Measurements from ENCODE around the gene CCDC170.

Gene CCDC170

DNA sequence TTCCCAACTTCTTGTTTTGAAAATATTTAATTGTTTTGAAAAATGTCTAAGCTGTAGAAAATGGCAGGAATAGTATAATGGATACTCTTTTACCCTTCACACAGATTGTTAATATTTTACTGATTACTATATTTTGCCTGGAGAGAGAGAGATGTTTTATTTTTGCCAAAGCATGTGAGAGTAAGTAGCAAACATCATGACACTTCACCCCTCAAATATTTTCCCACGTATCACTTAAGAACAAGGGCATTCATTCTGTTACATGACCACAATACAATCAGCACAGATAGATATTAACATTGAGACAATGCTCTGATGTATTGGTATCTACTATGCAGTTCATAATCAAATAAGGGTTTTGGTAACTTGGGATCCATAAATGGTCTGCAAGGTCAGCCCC is 116.5 kb downstream of the CCDC170 start:
- TF ChIP-seq, protein P1, sequence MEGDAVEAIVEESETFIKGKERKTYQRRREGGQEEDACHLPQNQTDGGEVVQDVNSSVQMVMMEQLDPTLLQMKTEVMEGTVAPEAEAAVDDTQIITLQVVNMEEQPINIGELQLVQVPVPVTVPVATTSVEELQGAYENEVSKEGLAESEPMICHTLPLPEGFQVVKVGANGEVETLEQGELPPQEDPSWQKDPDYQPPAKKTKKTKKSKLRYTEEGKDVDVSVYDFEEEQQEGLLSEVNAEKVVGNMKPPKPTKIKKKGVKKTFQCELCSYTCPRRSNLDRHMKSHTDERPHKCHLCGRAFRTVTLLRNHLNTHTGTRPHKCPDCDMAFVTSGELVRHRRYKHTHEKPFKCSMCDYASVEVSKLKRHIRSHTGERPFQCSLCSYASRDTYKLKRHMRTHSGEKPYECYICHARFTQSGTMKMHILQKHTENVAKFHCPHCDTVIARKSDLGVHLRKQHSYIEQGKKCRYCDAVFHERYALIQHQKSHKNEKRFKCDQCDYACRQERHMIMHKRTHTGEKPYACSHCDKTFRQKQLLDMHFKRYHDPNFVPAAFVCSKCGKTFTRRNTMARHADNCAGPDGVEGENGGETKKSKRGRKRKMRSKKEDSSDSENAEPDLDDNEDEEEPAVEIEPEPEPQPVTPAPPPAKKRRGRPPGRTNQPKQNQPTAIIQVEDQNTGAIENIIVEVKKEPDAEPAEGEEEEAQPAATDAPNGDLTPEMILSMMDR (conservative IDR thresholded peaks at IDR 0.05; ENCODE audit: low read depth, low read length): no peak
- no peak overlapping the region for H3K4me3 ChIP-seq (ENCODE audit: low read depth, low read length)
- no peak for DNase-seq (ENCODE audit: low read depth)

DNA sequence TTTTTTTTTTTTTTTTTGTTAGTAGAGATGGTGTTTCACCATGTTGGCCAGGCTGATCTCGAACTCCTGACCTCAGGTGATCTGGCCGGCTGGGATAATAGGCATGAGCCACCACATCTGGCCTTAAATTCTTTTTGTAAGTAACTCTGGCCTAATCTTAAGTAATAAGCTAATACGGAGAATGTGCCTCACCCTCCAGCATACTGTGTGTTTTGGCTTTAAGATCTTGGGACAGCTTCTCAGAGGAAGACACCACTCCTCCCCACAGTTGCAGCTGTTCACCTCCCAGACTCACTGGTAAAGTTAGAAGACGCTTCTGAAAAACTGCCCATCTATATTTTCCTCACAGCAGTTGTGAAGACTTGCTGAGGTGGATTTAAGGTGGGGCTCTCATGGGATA is 120.8 kb downstream of the CCDC170 start:
- no peak for DNase-seq (ENCODE audit: low read depth)
- TF ChIP-seq, protein P1 (conservative IDR thresholded peaks at IDR 0.05; ENCODE audit: low read depth, low read length): no peak
- H3K4me3 ChIP-seq (ENCODE audit: low read depth, low read length): no peak overlapping the region

DNA sequence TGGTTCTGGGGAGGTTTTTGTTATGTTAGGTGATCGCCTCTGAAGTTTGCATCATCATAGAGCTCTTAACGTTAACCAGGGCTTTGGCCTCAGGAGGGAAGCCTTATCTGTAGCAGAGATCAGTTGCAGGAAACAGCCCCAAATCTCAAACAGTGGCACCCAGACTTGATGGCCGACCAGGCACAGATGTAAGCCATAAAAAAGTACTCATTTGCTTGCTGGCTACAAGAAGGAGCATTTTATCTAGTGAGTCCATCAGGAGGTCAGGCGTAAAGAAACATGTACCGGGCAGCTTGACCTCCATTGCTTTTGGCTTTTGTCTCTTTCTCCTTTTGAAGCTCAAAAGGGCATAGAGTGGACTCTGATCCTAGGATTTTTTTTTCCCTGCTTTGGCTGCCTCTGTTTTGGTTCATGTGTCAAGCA is 122.3 kb downstream of the CCDC170 start:
- DNase-seq (ENCODE audit: low read depth): no peak
- no peak overlapping the region for H3K4me3 ChIP-seq (ENCODE audit: low read depth, low read length)
- TF ChIP-seq, protein P1 (conservative IDR thresholded peaks at IDR 0.05; ENCODE audit: low read depth, low read length): no peak

DNA sequence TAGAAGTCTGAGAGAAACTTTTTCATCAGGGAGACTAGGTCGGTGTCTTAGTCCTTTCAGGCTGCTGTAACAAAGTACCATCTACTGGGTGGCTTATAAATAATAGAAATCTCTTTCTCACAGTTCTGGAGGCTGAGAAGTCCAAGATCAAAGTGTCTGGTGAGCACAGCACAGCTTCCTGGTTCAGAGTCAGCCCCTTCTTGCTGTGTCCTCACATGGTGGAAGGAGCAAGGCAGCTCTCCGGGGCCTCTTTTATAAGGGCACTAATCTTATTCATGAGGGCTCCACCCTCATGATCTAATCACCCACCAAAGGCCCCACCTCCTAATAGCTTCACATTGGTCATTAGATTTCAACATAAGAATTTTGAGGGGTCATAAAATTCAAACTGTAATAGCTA is 122.8 kb downstream of the CCDC170 start:
- no peak overlapping the region for H3K4me3 ChIP-seq (ENCODE audit: low read depth, low read length)
- TF ChIP-seq, protein P1 (conservative IDR thresholded peaks at IDR 0.05; ENCODE audit: low read depth, low read length): no peak
- no peak for DNase-seq (ENCODE audit: low read depth)

- DNase-seq (ENCODE audit: low read depth): no peak
- H3K4me3 ChIP-seq (ENCODE audit: low read depth, low read length): no peak overlapping the region
- TF ChIP-seq, protein P1 (conservative IDR thresholded peaks at IDR 0.05; ENCODE audit: low read depth, low read length): no peak
These were observed 123.7 kb downstream of the CCDC170 start for GRCh38 chr6:151617539-151617938.

GRCh38 chr6:151618717-151619116 is 124.9 kb downstream of the CCDC170 start:
- TF ChIP-seq, protein P1 (conservative IDR thresholded peaks at IDR 0.05; ENCODE audit: low read depth, low read length): no peak
- no peak for DNase-seq (ENCODE audit: low read depth)
- H3K4me3 ChIP-seq (ENCODE audit: low read depth, low read length): no peak overlapping the region

GRCh38 chr6:151620179-151620578 is 126.4 kb downstream of the CCDC170 start:
- H3K4me3 ChIP-seq (ENCODE audit: low read depth, low read length): no peak overlapping the region
- TF ChIP-seq, protein P1 (conservative IDR thresholded peaks at IDR 0.05; ENCODE audit: low read depth, low read length): no peak
- no peak for DNase-seq (ENCODE audit: low read depth)

Measured in choroid plexus epithelial cell (primary cell).